Stimulated activated CD4-positive, alpha-beta T cell treated with anti-CD3 and anti-CD28 coated beads, Interleukin-12 subunit alpha, Interleukin-12 subunit beta, amount 100 ng/mL, for 4 hours (primary cell): ENCODE data around the gene SORBS1.

ENCODE experiments used
- DNase-seq: peaks from one replicate; pipeline ENCODE4 v3.0.0-alpha.2; 2020

SORBS1 gene

DNA sequence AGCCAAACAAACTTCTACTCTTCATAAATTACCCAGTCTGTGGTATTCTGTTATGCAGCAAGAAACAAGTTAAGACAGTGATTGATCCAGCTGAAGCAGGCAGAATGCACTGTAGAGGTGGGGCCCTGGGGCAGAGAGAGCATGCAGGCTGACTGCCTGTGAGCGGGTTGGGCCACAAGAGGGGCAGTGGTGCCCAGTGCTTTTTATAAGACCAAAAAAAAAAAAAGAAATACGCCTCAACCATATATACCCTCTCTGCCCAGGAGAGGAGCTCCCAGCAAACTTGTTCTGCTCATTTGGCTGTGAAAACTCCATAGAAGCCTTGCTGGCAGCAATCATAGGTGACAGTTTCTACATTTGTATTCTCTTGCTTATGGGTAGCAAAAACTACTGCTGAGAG lies 104.7 kb downstream of the SORBS1 start:
- DNase-seq, result no peak

DNA sequence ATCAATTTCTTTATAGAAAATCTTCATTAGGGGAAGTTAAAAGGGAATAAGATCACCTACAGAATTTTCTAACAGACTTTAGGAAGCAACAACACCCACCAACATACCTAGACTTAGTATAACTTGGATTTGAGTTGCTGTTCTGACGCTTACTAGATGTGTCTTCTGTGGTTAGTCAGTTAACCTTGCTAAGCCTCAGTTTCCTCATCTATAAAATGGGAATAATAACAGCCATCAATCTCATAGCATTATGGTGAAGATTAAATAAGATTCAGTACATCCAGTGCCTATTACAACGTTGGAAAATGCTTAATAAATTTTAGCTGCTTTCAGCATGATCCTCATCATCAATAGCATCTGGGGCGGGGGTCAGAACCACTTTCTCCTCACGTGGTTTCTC lies 106.2 kb downstream of the SORBS1 start:
- DNase-seq, result no peak

DNA sequence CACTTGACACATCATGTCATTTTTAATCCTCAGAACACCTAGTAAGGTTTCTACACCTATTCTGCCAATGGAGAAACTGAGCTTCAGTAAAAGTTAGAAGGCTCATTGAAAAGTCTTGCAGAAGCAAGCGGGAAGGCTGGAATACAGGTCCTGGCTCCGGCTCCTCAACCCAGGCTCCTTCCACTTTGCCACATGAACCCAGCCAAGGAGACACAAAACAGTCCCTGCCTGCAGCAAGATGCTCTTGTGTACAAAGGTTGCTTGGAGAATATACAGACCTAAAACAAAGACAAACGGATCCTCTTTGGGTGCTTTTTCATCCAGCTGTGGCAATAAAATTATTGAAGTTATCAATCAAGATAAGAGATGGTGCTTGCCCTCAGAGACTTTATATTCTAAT lies 106.8 kb downstream of the SORBS1 start:
- DNase-seq, result no peak

DNA sequence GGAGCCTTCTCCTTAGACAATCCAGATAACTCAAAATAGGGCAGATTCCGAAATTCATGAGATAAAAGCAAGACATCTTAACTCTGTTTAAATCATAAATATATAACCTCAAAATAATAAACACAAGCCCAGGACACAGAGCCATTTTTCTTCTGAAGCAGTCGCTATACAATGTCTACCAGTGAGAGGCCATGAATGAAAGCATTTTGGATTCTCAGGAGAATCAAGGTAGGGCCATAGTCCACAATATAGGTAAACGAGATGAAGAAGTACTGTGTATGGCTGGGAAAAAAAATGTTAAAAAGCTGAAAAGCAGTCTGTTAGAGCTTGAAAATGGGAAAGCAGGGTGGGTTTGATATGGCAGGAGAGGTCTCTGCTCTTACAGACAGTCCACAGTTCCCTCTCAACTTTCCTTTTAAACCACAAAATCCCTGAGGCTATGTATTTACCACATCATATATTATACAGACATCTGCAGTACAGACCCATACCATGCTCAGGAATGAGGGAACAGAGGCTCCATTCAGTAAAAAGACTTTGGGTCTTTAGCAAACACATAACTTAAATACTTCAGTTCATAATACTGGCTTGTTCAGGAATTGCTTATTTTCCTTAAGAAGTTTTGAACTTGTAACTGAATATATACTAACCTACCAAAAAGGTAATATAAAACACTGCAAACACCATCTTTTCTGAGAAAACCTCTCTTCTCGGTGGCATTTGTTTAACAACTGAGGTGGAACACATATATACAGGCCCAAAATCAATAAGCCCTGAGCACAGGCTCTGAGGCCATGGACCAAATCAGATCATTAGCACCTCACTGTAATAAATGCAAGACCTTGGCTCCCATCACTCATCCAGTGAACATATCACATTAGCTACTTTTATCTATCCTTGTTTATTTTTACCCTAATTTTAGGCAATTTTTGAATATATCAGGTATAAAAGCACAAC lies 109.3 kb downstream of the SORBS1 start:
- DNase-seq, result no peak

DNA sequence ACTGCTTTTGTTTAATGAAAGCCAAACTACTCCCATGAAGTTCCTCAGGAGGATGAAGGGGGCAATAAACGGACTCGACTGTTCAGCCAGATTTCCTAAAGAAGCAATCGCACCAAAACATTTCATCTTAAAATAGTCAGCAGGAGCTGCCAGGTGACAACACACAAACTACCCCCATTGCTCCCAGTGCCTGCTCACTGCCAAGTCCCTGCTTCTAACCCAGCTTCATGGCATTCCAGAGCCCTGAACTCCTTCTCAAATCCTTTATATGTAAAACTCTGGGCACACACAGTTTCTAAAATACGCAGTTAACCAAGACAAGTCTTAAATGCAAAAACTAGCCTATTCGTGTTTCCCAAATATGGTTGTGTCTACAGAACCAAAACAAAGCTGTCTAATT lies 110.0 kb downstream of the SORBS1 start:
- no peak for DNase-seq

DNA sequence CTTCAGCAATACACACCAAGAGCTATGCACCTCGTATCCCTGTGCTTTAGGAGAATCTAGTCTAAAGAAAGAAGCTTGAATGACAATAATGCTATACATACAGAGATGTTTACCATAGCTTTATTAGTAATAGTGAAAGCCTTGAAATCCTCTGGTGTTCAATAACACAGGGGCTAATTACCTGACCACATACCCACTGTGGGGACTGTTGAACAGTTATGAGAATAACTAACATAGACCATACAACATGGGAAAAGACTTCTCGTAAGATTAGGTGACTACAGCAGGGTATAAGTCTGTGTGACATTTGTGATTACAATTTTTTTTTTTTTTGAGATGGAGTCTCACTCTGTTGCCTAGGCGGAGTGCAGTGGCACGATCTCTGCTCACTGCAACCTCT lies 111.0 kb downstream of the SORBS1 start:
- DNase-seq, result no peak

DNA sequence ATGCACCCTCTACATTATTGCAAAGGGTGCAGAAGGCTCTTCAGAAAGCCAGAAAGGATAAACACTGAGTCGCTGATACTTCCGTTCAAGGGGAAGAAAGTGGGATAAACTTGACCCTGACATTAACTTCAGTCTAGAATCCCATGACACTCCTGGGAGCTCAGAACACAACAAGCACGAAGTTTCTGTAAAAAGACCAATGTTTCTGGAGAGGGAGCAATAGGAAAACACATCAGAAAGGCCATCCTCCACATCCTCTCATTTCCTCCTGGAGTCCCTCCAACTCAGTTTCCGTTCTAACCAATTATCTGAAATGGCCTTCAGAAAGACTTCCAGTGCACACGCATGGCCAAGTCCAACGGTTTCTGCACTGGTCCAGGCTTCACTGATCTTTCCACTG lies 113.5 kb downstream of the SORBS1 start:
- DNase-seq, result no peak

DNA sequence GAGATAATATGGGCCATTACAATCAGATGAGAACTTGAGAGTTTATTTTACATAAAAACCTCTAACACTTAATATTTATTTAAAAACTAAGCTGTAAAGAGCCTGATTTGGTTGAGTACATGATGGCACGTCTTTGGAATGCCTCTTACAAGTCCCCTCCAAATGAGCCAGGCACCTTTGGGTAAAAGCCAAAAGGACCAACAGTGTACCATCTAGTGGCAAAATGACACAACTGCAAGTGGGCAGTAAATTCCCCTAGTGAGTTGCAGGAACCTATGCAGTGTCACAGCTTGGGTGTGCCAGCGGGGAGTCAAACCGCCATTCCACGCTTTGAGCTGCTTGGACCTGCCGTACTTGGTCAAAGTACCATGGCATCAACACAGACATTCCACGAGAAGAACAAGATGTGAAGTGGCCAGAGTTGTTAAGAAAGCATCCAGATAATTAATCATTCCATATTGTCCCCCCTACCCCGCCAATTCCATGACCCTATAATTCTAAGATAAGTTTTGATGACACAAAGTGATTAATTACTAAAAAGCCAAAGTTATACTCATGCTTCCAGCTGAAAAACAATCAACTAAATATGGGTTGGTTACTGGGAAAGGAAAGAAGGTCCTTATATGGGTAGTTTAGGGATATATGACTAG lies 115.2 kb downstream of the SORBS1 start:
- no peak for DNase-seq

DNA sequence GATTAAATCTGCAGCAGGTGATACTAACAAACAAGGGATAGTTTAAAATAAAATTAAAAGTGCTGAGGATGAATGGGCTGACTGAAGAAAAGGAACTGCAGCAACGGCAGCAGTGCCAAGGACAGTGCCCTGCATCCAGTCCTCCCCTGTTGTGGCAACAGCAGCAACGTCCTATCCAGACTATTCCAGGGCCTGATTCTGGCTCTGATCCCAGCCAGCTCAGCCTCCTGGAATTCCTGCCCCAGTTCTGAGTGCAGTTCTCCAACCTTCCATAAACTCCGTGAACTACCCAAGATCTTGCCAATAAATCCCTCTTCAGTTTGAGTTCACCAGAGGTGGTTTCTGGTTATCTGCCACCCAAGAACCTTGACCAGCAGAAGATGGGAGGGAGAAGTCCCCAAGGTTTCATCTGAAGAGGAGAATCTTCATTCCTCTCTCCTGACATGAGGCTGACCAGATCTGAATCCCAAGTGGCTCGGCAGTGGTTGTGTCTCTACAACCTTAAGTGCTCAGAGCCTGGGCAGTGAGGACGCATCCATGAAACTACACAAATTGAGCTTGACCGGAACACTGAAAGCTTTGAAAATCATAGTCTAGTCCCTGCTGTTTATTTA lies 115.8 kb downstream of the SORBS1 start:
- DNase-seq, result no peak

DNA sequence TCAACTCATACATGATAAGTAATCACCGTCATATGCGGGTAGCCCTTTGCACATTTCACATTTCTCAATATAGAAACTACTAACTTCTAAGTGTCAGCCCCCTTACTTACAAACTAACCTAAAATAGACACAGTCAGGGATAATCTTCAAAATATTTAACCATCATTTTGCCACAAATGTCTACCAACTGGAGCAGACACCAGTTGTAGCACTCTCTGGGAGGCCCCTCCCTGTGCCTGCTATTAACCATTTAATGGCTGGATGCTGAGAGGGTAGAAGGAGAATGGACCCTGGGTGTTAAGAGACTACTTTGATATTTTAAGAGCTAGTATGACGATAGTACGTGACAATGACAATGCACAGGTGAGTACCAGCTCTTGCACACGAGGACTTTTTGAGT lies 116.4 kb downstream of the SORBS1 start:
- no peak for DNase-seq

DNA sequence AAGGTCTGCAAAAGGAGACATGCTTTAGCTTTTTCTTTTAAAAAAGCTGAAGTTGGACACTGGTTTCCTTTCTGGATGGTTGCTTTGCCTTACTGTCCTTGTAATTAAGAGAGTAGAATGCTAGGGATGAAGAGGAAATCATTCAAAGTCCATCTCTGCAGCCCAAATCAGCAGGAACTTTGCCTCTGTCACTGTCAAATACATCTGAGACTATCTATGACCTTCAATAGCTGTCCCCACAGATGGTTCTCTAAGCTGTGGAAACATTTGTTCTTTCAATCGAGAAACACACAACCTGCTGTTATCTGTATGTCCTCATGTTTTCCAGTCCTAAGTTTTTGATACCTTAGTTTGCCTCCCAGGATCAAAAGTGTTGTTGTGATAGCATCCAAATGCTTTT lies 117.5 kb downstream of the SORBS1 start:
- no peak for DNase-seq

DNA sequence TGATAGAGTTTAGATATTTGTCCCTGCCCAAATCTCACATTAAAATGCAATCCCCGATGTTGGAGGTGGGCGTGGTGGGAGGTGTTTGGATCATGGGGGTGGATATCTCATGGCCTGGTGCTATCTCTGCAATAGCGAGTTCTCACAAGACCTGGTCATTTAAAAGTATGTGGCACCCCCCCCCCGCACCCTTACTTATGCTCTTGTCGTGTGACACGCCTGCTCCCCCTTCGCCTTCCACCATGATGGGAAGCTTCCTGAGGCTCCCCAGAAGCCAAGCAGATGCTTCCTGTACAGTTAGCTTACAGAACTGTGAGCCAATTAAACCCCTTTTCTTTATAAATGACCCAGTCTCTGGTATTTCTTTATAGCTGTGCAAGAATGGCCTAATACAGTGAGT lies 118.8 kb downstream of the SORBS1 start:
- no peak for DNase-seq

DNA sequence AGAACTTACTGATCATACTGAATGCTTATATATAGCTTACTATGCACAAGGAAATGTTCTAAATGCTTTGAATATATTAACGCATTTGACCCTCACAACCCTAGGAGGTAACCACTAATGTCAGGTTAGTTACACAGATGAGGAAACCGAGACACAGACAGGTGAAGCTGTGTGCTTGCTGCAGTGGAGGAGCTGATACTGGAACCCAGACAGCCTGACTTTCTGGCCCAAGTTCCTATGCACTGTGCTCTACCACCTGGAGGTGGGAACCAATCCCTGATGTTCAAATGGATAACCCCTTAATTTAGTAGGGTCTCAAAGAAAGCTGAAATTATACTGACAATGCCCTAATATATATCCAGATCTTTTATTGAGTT lies 119.6 kb downstream of the SORBS1 start:
- DNase-seq, result no peak

DNA sequence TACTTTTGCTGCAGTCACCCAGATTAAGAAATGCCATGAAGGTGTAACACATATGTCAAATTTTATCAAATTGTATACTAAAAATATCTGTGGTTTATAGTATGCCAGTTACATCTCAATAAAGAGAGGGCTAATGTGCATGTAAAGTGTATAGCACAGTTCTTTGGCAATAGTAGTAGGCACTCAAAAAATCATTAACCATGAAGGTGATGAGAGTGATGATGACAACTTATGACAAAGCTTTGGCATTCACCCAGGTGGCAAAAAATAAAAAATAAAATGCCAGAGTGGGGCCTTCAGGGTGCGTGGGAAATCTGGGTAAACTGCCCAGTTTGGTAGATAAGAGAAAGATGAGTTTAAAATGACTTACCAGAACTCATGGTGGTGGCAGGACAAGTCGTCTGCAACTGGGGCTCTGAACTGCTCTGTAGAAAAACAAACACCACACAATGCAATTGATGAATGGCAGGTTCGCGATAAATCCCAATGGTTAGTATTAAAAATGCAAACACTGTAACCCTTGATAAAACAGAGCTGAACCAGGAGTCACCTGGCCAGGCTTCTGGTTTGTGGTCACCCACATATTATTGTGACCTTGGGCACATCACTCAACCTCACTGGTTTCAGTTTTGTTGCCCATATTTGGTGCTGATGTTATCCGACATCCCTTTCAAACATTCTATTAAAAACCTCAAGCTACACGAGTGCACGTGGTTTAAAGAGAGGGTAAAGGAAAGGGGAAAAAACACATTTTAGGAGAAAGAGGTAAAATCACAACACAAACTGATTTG lies 120.2 kb downstream of the SORBS1 start:
- no peak for DNase-seq

DNA sequence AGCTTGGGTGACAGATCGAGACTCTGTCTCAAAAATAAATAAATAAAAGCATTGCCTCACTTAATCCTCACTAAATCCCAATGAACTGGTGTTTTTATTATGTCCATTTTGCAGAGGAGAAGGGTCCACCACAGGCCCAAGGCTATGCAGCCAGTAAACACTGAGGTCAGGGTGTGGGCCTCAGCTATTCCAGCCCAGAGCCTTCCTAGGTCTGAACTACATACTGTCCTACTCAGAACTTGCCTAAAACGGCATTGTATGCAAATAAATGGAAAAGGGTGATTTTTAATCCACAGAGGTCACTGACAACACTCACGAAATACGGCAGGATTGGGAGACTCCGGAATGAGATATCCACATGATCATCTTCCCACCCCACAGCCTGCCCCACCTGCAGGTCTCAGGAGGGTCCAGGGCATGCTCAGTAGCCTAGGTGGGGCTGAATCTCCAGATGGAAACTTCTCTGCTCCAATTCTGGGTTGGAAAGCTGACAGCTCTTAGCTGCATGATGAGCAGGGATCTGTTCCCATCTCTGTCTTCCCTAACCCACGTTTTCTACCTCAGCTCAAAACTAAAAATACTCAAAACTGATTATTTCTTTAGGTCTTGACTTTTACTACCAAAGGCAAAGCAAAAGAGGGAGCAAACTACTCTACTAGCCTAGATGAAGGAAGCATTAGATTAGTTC lies 121.0 kb downstream of the SORBS1 start:
- DNase-seq, result no peak

DNA sequence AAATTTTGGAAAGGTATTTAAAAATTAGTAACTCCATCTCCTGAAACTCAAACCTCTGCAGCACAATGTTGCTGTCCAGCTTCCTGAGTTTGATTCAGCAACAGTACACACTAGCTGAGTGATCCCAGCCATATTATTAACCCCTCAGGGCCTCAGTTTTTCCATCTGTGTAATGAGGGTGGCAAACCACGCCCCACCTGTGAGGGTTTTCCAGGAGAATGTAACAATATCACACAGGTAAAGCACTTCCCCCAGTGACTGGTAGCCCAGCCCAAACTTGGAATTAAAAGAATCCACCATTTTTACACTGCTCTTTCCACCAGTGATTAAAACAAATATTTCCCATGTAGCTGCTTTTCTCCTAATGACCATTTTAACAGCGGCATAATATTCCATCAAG lies 122.4 kb downstream of the SORBS1 start:
- no peak for DNase-seq

DNA sequence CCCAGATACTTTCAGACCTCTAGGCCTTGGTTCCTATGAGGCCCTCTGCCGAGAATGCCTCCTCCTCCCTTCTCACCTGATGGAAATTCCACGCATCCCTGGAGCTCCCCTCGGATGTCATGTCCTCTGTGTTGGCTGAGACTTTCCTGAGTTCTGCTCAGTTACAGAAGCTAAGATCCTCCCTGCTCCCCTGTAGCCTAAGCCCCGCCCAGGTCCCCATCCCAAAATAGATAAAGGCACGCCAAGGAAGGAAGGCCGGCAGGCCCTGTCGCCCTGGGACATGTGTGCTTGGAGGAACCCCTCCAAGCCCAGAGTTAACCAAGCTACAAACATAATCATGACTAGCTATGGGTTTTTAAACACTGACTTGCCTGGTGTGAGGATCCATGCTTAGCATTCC lies 123.5 kb downstream of the SORBS1 start:
- DNase-seq, result no peak

DNA sequence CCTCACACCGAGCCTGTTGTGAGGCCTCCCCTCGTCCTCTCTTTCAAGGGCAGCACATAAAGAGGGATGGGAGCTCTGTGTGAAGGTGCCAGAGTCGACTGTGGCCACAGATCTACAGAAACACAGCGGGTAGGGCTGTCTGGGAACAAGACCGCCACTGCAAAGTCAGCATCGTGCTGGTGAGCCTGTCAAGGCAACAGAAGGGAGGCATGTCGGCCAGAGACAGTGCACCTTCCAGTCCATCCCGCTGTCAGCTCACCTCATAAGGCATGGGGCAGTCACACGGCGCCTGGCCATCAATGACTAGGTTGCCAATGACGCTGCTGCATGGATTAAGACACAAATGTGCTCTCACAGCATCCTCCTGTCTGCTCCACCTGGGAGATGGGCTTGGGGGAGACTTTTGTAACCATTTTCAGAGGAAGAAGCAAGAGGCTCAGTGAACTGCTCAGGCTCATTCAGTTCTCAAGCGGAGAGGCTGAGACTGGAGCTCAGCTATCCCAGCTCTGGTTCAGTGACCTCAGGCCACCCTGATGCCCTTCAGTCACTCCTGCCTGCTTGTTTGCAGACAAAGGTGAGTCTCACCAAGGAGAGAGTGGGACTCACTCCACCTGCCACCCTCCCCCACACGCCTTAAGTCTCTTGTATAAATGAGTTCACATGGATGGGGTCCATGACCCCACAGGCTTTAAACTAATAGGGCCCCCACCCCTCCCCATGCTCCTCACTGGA lies 125.5 kb downstream of the SORBS1 start:
- DNase-seq, result no peak

DNA sequence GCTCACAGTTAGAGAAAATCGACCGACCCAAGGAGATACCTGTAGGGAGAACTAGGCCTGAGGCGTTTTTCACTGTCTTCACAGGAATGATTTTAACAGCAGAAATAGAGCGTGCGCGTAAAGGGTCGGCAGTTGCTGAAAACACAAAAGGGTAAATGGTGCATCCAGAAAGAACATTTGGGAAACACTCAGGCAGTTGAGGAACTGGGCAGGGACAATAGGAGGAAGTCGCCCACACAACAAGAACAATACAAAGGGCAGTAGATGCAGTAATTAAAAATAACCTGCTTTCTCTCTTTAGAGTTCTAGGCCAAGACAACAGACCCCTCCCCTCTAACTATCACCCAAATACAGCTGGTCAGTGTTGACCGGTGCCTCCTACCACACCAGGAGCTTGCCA lies 126.6 kb downstream of the SORBS1 start:
- DNase-seq, result no peak

DNA sequence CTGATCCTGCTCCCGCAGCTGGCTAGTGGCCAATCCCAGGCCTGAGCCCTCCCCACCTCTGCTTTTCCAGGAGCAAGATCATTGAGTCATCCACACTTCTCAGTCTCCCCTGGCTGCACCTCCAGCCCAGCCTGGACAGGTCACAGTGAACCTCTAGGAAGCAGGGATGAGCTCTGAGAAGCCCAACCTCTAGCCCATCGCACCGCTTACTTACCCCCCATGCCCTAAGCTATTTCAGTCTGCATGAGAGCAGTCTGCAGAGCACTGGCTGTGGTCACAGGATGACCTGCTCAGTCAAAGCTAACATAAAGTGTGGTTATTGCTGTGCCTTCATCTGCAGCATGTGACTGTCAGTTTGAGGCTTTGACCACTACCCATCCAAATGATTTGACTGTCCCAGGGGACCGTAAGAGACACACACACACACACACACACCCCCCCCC lies 129.2 kb downstream of the SORBS1 start:
- DNase-seq, result no peak

DNA sequence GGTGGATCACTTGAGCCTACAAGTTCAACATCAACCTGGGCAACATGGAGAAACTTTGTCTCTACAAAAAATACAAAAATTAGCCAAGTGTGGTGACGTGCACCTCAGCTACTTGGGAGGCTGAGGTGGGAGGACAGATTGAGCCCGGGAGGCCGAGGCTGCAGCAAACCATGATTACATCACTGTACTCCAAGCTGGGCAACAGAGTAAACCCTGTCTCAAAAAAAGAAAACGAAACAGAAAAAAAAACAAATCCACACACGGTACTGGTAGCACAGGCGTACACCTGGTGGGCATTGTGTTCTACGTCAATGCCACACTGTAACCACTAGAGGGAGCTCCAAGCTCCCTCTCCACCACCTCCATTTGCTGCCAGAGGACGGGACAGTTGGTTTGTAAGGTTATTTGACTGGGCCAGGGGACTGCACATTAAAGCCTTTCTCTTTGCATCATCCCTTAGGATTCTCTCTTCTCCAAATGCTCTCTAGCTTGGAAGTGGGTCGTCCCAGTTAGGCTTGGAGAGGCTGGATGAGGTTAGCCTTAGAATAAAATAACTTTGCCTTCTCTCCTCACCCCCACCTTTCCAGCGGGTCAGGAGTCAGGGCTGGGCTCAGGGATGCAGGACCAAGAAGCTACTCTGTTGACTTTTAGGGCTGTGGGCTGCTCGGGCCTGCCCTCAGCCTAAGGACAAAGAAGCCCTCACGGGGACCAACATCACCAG lies 130.8 kb downstream of the SORBS1 start:
- DNase-seq, result peak; percentile 8
